Cerebellar cortex (tissue), 1 donor: ENCODE results near the gene TEAD1.

Source experiments
- DNase-seq: peaks from one replicate; pipeline ENCODE4 v3.0.0-alpha.2; 2015; ENCODE audit warnings: low spot score

TEAD1 gene

DNA sequence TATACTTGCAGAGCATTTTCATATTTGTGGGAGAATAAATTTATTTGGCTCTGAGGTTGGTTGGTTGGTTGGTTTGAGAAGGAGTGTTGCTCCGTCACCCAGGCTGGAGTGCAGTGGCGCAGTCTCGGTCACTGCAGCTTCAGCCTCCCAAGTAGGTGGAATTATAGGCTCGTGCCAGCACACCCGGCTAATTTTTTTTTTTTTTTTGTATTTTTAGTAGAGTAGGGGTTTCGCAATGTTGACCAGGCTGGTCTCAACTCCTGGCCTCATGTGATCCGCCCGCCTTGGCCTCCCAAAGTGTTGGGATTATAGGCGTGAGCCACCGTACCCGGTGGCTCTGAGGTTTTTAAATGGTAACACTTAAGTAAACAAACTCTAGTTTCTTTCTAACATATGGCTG is 161.1 kb downstream of the TEAD1 start:
- DNase-seq = no peak

DNA sequence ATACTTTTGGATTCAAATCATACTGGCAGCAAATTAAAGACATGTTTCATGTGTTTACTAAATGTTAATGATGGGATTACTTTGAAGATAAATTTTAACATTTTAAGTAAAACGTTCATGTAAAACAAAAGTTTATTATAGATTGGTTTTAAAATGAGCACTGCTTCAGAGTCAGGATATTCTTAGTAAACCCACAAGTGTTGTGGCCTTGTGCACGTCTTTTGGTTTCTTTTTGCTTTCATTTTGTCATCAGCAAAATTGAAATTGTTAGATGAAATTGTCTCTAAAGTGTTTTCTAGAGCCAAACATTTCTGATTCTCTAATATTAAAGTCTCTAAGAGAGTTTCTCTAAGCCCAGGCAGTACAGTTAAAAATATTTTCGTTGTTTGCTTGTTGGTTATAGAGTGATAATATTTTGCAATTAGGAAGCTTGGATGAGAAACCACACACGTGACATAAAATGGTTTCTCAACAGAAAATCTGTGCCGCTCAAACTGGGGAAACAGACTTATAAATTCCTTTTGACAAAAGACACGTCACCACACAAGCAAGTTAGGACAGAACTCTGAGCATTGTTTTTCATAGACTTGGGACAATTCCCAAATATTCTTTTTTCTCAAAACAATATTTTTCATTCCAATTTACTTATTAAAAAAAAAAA is 164.4 kb downstream of the TEAD1 start:
- no peak for DNase-seq

- peak; percentile 43 for DNase-seq
Observed at GRCh38 chr11:12840871-12841660, 166.8 kb downstream of the TEAD1 start.

- DNase-seq = peak; percentile 61
Observed at GRCh38 chr11:12841946-12842630, 167.9 kb downstream of the TEAD1 start.

- no peak for DNase-seq
Observed at GRCh38 chr11:12842933-12843636, 168.9 kb downstream of the TEAD1 start.

DNA sequence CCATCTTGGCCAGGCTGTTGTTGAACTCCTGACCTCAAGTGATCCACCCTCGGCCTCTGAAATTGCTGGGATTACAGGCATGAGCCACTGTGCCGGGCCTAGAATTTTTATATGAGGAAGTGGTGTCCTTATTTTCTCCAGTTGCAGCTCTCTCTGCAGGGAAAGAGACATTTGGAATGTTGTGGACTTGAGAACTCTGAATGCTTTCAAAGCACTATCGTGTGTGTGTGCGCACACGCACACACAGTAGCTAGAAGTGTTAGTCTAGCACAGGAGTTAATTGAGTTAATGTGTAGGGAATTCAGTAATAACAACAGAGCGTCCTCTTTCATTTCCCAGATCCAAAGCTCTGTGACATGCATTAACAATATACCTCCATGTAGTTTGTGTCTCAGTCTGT is 170.9 kb downstream of the TEAD1 start:
- DNase-seq = no peak

GRCh38 chr11:12845739-12846358 is 171.6 kb downstream of the TEAD1 start:
- DNase-seq = no peak

DNA sequence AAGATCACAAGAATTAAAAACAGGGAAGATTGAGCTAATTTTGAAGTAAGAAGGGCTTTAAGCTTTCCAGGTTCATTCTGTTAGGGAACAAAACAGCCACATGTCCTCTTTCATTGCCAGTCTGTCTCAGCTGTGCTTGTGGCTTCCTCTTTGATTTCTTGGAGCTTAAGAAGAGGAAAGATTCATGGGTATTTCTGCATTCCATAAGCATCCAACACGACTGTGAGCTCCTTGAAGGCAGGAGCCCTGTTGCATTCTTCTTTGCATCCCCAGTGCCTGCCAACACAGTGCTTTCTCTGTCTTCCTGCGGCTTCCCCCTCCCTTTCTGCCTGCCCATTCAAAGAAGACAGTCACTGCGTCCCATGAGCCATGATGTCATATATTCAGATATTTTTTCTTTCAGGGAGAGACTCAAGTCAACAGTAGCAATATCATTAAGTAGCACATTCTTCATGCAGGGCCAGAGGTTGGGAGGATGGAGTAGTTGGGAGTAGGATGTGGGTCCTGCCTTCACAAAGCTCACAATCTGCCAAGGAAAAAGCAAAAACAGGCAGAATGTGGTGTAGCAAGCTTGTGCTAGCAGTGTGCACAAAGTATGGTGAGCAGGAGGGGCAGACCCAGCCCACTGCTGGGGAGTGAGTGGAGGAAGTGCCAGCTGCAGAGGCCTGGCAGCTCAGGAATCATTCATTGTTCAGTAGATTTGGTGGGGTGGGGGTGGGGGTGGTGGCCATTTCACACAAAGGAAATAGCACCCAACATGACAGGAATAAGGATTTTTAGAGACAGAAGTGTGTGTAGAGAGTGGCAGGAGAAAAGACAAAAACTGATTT is 172.8 kb downstream of the TEAD1 start:
- DNase-seq = no peak

DNA sequence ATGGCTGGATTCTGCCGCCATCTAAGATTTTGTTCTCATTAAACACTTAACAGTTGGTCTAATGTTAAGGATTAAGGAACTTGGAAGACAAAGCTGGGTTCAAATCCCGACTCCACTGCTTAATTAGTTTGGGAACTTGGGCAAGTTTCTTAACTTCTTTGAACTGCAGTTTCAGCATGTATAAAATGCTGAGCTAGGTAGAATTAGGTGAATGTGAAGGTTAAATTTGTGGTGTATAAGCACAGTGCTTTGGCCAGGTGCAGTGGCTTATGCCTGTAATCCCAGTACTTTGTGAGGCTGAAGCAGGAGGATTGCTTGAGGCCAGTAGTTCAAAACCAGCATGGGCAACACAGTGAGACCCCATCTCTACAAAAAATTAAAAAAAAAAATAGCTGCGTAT is 174.2 kb downstream of the TEAD1 start:
- DNase-seq = no peak

DNA sequence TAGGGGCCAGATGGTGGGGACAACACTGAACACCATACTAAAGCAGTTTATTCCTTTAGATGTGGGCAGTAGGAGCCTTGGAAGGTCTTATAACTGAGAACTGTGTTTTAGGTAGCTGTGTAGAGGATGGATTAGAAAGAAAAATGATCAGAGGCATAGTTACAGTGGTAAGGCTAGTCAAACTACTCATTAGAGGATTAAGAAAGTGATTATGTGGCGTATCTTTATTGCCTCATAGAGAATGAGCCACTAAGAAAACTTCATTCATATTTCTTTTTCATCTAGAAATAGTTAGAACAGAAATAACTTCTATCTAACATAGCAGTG is 179.1 kb downstream of the TEAD1 start:
- no peak for DNase-seq

GRCh38 chr11:12853652-12854296 is 179.6 kb downstream of the TEAD1 start:
- DNase-seq = no peak

DNA sequence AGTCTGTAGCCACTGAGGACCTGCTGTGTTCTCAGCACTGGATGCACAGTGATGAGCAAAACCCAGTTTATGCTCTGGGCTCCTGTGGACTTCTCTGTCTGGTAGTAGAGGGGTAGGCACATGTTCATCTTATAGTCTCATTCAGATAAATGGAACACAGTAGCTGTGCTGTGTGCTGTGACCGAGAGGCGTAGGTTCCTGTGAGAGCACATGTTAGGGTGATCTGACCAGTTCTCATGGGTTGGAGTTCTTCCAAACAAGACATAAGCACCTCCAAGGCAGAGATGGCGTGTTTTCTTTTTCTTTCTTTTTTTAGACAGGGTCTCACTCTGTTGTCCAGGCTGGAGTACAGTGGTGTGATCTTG is 180.1 kb downstream of the TEAD1 start:
- DNase-seq = no peak

GRCh38 chr11:12854829-12855228 is 180.6 kb downstream of the TEAD1 start:
- no peak for DNase-seq

DNA sequence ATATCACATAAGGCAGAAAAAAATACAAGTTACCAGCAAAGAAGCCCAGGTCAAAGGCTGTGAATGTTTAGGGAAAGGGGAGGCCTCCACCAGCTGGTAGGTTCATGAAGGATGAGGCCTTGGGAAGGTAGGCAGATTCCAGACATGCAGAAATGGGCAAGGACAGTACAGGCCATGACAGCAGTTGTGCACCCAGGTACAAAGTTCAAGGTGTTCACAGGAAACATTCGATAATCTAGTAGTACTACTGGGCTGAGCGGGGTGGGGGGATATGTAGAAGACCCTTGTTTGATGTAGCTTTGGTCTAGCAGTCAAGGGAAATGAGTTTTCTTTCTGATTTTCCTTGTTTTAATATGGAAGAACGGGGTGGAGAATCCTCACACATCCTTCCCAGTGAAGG is 182.1 kb downstream of the TEAD1 start:
- DNase-seq = no peak

DNA sequence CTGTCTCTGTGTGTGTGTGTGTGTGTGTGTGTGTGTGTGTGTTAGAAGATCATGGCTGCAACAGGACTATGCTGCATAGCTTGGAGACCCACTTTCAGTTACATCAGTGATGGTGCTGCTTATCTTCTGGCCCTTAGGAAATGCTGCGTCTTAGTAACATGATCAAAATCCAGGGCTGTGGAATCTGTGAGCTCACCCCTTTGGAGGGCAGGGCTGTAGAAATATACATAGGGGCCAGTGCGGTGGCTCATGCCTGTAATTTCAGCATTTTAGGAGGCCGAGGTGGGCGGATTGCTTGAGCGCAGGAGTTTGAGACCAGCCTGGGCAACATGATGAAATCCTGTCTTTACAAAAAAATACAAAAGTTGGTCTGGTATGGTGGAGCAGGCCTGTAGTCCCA is 183.4 kb downstream of the TEAD1 start:
- DNase-seq = no peak

DNA sequence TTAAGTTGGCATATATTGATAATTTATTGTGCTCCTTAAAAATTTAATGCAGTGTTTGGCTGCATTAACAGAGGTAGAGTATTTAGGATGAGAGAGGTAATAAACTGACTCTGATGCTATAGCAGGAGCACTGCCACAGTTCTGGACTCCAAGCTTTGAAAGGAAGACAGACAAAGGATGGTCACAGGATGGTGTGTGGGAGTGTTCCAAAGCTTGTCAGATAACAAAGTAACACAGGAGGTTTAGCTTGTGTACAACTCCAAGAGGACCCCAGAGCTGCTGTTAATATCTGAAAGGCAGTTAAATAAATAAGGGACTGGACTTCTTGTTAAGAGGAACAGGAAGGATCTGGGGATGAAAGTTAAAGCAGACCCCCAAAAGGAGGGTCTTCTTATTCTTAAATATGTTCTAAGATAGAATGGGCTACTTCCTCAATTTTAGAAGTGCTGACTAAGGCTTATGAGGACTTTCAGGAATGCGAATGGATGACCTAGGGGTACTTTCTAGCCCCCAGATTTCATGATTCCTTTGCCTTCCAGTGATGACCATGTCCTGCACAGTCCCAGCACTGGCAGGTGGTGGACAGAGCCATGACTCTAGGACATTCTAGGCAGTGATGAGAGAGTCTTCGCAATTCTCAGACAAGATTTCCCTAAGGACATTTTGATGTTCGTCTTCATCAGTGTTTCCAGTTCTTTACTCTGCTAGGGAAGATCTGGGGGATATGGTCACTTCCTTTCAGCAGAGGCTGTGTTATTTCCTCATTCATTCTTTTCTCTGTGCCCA is 185.8 kb downstream of the TEAD1 start:
- DNase-seq = no peak

DNA sequence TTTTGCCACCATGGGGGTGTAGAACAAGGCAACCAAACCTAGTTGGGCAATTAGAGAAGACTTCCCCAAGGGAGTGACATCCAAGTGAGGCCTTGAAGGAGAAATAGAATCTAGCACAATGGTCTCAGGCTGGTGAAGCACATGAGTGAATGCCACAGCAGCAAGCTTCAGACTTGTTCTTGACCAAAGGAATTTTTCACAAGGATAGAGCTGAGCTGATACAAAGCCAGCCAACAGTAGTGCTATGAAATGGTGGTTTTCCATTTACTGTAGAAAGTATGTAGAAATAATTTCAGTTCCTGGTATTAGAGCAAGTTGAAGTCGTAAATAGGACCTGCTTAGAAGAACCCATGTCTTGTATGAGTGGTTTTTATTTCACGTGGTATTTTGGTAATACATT is 186.6 kb downstream of the TEAD1 start:
- no peak for DNase-seq

DNA sequence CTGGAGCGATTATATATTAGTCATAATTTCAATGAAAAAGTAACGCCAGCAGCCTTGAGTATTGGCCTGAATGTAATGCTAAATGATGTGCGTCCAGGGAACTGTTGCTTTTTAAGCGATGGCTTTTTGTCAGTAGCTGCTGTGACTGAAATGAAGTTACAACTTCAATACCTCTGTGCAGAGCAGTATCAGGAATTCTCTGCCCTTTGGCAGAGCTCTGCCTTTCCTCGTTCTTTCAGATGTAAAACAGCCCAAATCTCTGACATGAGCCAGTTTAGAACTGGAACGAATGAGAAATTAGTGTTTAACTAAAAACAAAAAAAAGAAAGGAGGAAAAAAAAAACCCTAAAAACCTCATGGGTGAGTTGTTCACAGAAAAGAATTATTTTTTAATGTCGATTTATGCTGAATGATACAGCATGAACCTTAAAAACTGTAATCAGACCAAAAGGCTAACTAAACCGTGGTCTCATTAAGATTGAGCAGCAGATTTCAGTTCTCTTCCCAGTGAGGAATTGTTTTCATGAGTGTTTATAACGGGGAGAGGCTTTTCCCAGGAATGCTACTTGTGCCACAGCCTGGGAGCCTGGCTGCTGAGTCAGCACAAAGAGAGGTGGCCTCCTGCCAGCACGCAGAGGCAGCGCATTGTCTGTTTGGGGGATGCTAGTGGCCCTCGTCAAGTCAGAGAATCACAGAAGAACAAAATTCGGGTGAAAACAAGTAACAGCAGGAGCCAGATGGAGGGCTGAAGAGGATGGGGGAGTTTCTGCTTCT is 188.7 kb downstream of the TEAD1 start:
- DNase-seq = peak; percentile 62

DNA sequence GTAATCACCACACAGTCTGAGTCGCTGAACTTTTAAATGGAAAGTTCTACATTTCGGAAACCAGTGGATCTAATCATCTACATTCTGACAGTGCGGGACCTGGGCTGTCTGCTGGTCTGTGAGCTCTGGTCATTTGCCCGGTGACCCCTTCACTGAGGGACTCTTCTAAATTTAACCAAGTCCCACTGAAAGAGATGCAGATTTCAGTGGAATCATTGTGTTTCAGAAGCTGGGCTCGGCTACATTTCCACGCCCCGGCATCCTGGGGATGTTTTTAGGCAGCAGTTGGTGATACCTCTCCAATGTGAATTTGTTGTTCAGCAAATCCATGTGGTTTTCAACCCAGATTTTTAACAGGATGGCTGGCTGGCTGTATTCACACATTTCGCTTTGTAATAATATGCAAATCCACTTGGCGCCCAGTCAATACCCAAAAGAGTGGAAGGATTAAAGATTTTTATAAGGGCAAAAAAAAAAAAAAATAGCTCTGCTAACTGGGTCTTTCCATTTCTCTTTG is 189.4 kb downstream of the TEAD1 start:
- DNase-seq = peak; percentile 55
